PC-9 (cell line): ENCODE measurements around the gene KL.

Experiments
- CTCF ChIP-seq: fragments of 200-600 bp; sonication (generic); conservative IDR thresholded peaks from 2 replicates; pipeline ENCODE4 v1.6.1; 2017; ENCODE audit warnings: mixed run types, antibody characterized with exemption, mild to moderate bottlenecking, moderate library complexity
- EZH2 ChIP-seq: fragments of 200-600 bp; sonication (generic); IDR thresholded peaks from 2 replicates; pipeline ENCODE4 v1.8.0; 2017; ENCODE audit warnings: antibody characterized with exemption, low read depth

- TF ChIP-seq CTCF (no peak), EZH2 (no peak)
Observed at GRCh38 chr13:32976056-32976805, 40.0 kb upstream of the KL start.
